SU-DHL-6 (cell line): Measurements from ENCODE around the gene B4GALNT3.

ENCODE experiments used
- EZH2phosphoT487 ChIP-seq: fragments of 200-600 bp; sonication (generic), shearing (Covaris generic); conservative IDR thresholded peaks from 2 replicates; pipeline ENCODE4 v1.6.1; 2018; ENCODE audit warnings: mild to moderate bottlenecking, antibody characterized with exemption, low read length, moderate library complexity, mixed read lengths
- TF ChIP-seq, protein P1 (sequence below): fragments of 200-600 bp; sonication (generic); IDR thresholded peaks from one replicate; pipeline ENCODE4 v1.5.1; 2017; ENCODE audit warnings: antibody characterized with exemption, mild to moderate bottlenecking, low read length, moderate library complexity; ENCODE audit not compliant: insufficient read depth, poor library complexity, severe bottlenecking

GRCh38 chr12:509500-509899 is 49.8 kb downstream of the B4GALNT3 start:
- TF ChIP-seq, protein P1, sequence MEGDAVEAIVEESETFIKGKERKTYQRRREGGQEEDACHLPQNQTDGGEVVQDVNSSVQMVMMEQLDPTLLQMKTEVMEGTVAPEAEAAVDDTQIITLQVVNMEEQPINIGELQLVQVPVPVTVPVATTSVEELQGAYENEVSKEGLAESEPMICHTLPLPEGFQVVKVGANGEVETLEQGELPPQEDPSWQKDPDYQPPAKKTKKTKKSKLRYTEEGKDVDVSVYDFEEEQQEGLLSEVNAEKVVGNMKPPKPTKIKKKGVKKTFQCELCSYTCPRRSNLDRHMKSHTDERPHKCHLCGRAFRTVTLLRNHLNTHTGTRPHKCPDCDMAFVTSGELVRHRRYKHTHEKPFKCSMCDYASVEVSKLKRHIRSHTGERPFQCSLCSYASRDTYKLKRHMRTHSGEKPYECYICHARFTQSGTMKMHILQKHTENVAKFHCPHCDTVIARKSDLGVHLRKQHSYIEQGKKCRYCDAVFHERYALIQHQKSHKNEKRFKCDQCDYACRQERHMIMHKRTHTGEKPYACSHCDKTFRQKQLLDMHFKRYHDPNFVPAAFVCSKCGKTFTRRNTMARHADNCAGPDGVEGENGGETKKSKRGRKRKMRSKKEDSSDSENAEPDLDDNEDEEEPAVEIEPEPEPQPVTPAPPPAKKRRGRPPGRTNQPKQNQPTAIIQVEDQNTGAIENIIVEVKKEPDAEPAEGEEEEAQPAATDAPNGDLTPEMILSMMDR: no peak
- TF ChIP-seq EZH2phosphoT487: no peak
